Measurements from ENCODE around the gene INPP5D. TPM values are rescaled to one million over a fixed set of nuclear protein-coding genes. Genes with fewer than 3 reads are reported as not detected.

INPP5D gene
- total and polyA plus RNA-seq, 2 of the 8 experiments (the other 6 are each of a cell fraction or from before 2014, with no cell fraction given): 4.5 to 7.1 TPM

DNA sequence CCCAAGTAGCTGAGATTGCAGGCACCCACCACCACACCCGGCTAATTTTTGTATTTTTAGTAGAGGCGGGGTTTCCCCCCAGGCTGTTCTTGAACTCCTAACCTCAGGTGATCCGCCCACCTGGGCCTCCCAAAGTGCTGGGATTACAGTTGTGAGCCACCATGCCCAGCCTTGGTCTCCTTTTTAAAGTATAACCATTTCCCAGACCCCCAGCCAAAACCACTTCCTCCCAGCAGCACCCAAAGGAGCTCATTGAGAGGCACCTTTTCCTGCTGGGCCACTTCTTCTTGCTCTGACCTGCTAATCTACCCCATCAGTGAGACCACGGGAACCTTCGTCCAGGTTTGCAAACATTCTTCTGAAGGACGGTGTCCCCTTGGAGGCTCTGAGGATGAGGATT, 69.9 kb downstream of the INPP5D start:
- H2AFZ ChIP-seq (ENCODE audit: low read length): no peak overlapping the region
- no peak for TF ChIP-seq SP2 (IDR thresholded peaks at IDR 0.05; ENCODE audit: low read length)
- TF ChIP-seq KDM1A (IDR thresholded peaks at IDR 0.05; ENCODE audit: borderline replicate concordance, low read length): no peak
- TF ChIP-seq BCL11A (IDR thresholded peaks at IDR 0.05; ENCODE audit: low read depth in 2 of 2, low read length in 2 of 2): no peak
- TF ChIP-seq EGR1 (IDR thresholded peaks at IDR 0.05; ENCODE audit: borderline replicate concordance, low read depth, low read length): no peak
- no peak for TF ChIP-seq TAF1 (IDR thresholded peaks at IDR 0.05; ENCODE audit: low read depth, low read length)
- TF ChIP-seq GTF2F1 (IDR thresholded peaks at IDR 0.05; ENCODE audit: borderline replicate concordance, low read depth, low read length): no peak
- TF ChIP-seq EZH2 (IDR thresholded peaks at IDR 0.05; ENCODE audit: low read depth, low read length, severe bottlenecking): no peak
- TF ChIP-seq KDM5A (IDR thresholded peaks at IDR 0.05; ENCODE audit: low read length): no peak
- no peak for TF ChIP-seq SIN3A (conservative IDR thresholded peaks at IDR 0.05 in 1 of 2, IDR thresholded peaks at IDR 0.05 in 1 of 2; ENCODE audit: low read depth in 1 of 2, low read length in 2 of 2)
- TF ChIP-seq JUN (IDR thresholded peaks at IDR 0.05; ENCODE audit: low read depth, low read length): no peak
- no peak for TF ChIP-seq RFX5 (IDR thresholded peaks at IDR 0.05; ENCODE audit: borderline replicate concordance, low read depth, low read length)
- no peak for TF ChIP-seq TAF7 (optimal IDR thresholded peaks at IDR 0.05; ENCODE audit: borderline replicate concordance, low read depth, low read length)
- TF ChIP-seq, protein P1, sequence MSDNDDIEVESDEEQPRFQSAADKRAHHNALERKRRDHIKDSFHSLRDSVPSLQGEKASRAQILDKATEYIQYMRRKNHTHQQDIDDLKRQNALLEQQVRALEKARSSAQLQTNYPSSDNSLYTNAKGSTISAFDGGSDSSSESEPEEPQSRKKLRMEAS (IDR thresholded peaks at IDR 0.05): no peak

More for the DNA sequence above, 69.9 kb downstream of the INPP5D start:
- no peaks in the 10 kb centered on the region; the same call in 1 of the 2 replicates for H3K79me1 ChIP-seq (ENCODE audit: low read depth, low read length)
- H2BK120ac ChIP-seq (replicated peaks; ENCODE audit: low read depth, low read length): no peak overlapping the region
- H3K9me3 ChIP-seq (ENCODE audit: insufficient read depth in 2 of 2, low read depth in 1 of 2, low read length in 1 of 2): no peaks in the 10 kb centered on the region
- no peaks in the 10 kb centered on the region for H3K27me3 ChIP-seq (replicated peaks in 1 of 4; ENCODE audit: control insufficient read depth in 3 of 4, extremely low read depth in 1 of 4, insufficient read depth in 3 of 4, low read length in 3 of 4)
- no peak overlapping the region for H2BK12ac ChIP-seq (ENCODE audit: low read depth, low read length)
- no peak overlapping the region for H4K8ac ChIP-seq (ENCODE audit: extremely low read depth, insufficient read depth, low read length)
- no peaks in the 10 kb centered on the region for H3K23me2 ChIP-seq (ENCODE audit: low read depth, low read length)
- H4K20me1 ChIP-seq (replicated peaks in 1 of 2; ENCODE audit: control insufficient read depth in 1 of 2, insufficient read depth in 2 of 2, low read length in 2 of 2): no peaks in the 10 kb centered on the region
- no peaks in the 10 kb centered on the region; a peak in 2 of 8 replicates for H3K36me3 ChIP-seq (ENCODE audit: control insufficient read depth in 2 of 4, insufficient read depth in 4 of 4, low read length in 3 of 4)
- FAIRE-seq (no peak), DNase-seq (ENCODE audit: low read depth in 1 of 2, low spot score in 2 of 2) (no peak)
- no peak overlapping the region for H3K56ac ChIP-seq (replicated peaks; ENCODE audit: insufficient read length, low read depth, low read length)
- 0 out of 2 replicates have a peak overlapping the region, but pooled peaks have one; percentile 65 for H2BK15ac ChIP-seq (ENCODE audit: low read length)
- CTCF ChIA-PET (ENCODE audit: partially characterized antibody): interaction anchor here (0.6 to 4.1 kb wide), 37 partner anchors 8 to 364 kb away, joined by 3 to 33 read pairs (median 4); partner anchors contain the start of gene INPP5D
- H2AK5ac ChIP-seq (ENCODE audit: low read depth, low read length): no peak overlapping the region
- H2BK5ac ChIP-seq (ENCODE audit: low read depth, low read length): no peak overlapping the region
- no peak overlapping the region for H3K14ac ChIP-seq (ENCODE audit: insufficient read length)
- no peak overlapping the region for H3K4ac ChIP-seq (replicated peaks; ENCODE audit: insufficient read length, low read depth, low read length)
- no peak overlapping the region for H3K9ac ChIP-seq (replicated peaks in 1 of 4; ENCODE audit: extremely low read depth in 1 of 4, low read depth in 3 of 4, low read length in 3 of 4)
- no peak overlapping the region for H3K4me3 ChIP-seq (ENCODE audit: extremely low read depth in 1 of 4, insufficient read depth in 2 of 4, low read depth in 3 of 4, low read length in 4 of 4)
- POLR2A ChIA-PET (ENCODE audit: partially characterized antibody): interaction anchor here (0.9 to 1.2 kb wide), 2 partner anchors 45 to 121 kb away, joined by 3 to 5 read pairs; partner anchors contain the start of gene ATG16L1
- no peak overlapping the region for H4K5ac ChIP-seq (ENCODE audit: insufficient read length, low read depth, low read length)
- H3K4me2 ChIP-seq (ENCODE audit: insufficient read depth in 1 of 2, low read depth in 2 of 2, low read length in 2 of 2): no peak overlapping the region
- 87% methylated on average over 6 of the region's 6 CpGs; no CpG with 5 or more reads in 1 of the 2 experiments for WGBS, 2 experiments (ENCODE audit: extremely low coverage in 1 of 2, insufficient coverage in 1 of 2, insufficient read length in 1 of 2, insufficient replicate concordance in 2 of 2, low coverage in 1 of 2, low lambda C conversion rate in 2 of 2, missing lambda C conversion rate in 1 of 2)
- 0 out of 2 replicates have a peak overlapping the region, but pooled peaks have one; percentile 1 for H3K18ac ChIP-seq (ENCODE audit: extremely low read depth, low read length)
- no peak overlapping the region for H3K27ac ChIP-seq (ENCODE audit: low read depth, low read length)
- H3K79me2 ChIP-seq (ENCODE audit: control insufficient read depth in 1 of 2, insufficient read depth in 2 of 2, low read length in 2 of 2): no peaks in the 10 kb centered on the region
- peak overlapping the region; percentile 75 for H4K91ac ChIP-seq (replicated peaks; ENCODE audit: insufficient read length, low read length)
- H3K23ac ChIP-seq (ENCODE audit: insufficient read length): no peak overlapping the region
- H2BK20ac ChIP-seq (ENCODE audit: low read length): 0 out of 2 replicates have a peak overlapping the region, but pooled peaks have one; percentile 34
- peaks cover 0 to 8% (median 1%) of the 10 kb centered on the region in 4 experiments for H3K4me1 ChIP-seq (replicated peaks in 1 of 4; ENCODE audit: control insufficient read depth in 3 of 4, insufficient read depth in 4 of 4, low read length in 3 of 4)

Measured in H1 (cell line).